HUES6 (cell line): ENCODE data around the gene CUL9.

ENCODE experiments used
- H3K27ac ChIP-seq: 2 replicates; pipeline ENCODE4 v1.7.0; 2013; ENCODE audit warnings: low read depth, mild to moderate bottlenecking, low read length, inconsistent platforms
- H3K27me3 ChIP-seq: 2 replicates; pipeline ENCODE4 v1.6.1; 2013; ENCODE audit warnings: low read length; ENCODE audit not compliant: control insufficient read depth, insufficient read depth
- H3K36me3 ChIP-seq: 2 replicates; pipeline ENCODE4 v1.6.1; 2013; ENCODE audit warnings: low read length; ENCODE audit not compliant: control insufficient read depth, insufficient read depth
- H3K4me1 ChIP-seq: 2 replicates; pipeline ENCODE4 v1.6.1; 2013; ENCODE audit warnings: low read length; ENCODE audit not compliant: control insufficient read depth, insufficient read depth
- H3K4me3 ChIP-seq: 2 replicates; pipeline ENCODE4 v1.5.1; 2013; ENCODE audit warnings: low read depth, low read length
- H3K9ac ChIP-seq: one replicate; pipeline ENCODE4 v1.6.1; 2013; ENCODE audit warnings: mild to moderate bottlenecking, low read length
- H3K9me3 ChIP-seq: 2 replicates; pipeline ENCODE4 v1.6.1; 2013; ENCODE audit warnings: low read depth, low read length; ENCODE audit not compliant: control insufficient read depth, insufficient read depth

Gene CUL9

GRCh38 chr6:43185391-43185985, 3.5 kb downstream of the CUL9 start:
- H3K36me3 ChIP-seq, result peaks cover 20% of the 10 kb centered on the region
- H3K9me3 ChIP-seq, result no peaks in the 10 kb centered on the region
- H3K4me1 ChIP-seq, result peaks cover 14% of the 10 kb centered on the region; the same call in 1 of the 2 replicates
- H3K27ac ChIP-seq, result no peak overlapping the region
- H3K4me3 ChIP-seq, result no peak overlapping the region
- H3K9ac ChIP-seq, result no peak overlapping the region
- H3K27me3 ChIP-seq, result no peaks in the 10 kb centered on the region

- H3K9ac ChIP-seq, result no peak overlapping the region
- no peaks in the 10 kb centered on the region for H3K27me3 ChIP-seq
- no peaks in the 10 kb centered on the region for H3K9me3 ChIP-seq
- H3K4me1 ChIP-seq, result peaks cover 9% of the 10 kb centered on the region; the same call in 1 of the 2 replicates
- no peak overlapping the region for H3K4me3 ChIP-seq
- H3K27ac ChIP-seq, result no peak overlapping the region
- peaks cover 20% of the 10 kb centered on the region for H3K36me3 ChIP-seq
Measured at GRCh38 chr6:43186019-43186418, 4.0 kb downstream of the CUL9 start.

GRCh38 chr6:43186706-43187105, 4.7 kb downstream of the CUL9 start:
- Histone ChIP-seq H3K27ac (no peak overlapping the region), H3K9ac (no peak overlapping the region), H3K27me3 (no peaks in the 10 kb centered on the region), H3K9me3 (no peaks in the 10 kb centered on the region), H3K4me1 (peaks cover 4% of the 10 kb centered on the region; the same call in 1 of the 2 replicates), H3K36me3 (peaks cover 20% of the 10 kb centered on the region), H3K4me3 (no peak overlapping the region)

GRCh38 chr6:43187821-43188220, 5.8 kb downstream of the CUL9 start:
- Histone ChIP-seq H3K36me3 (peaks cover 20% of the 10 kb centered on the region), H3K4me3 (no peak overlapping the region), H3K4me1 (no peaks in the 10 kb centered on the region), H3K27ac (no peak overlapping the region), H3K9ac (no peak overlapping the region), H3K9me3 (no peaks in the 10 kb centered on the region), H3K27me3 (no peaks in the 10 kb centered on the region)

- H3K9me3 ChIP-seq, result no peaks in the 10 kb centered on the region
- no peak overlapping the region for H3K4me3 ChIP-seq
- no peaks in the 10 kb centered on the region for H3K4me1 ChIP-seq
- no peaks in the 10 kb centered on the region for H3K27me3 ChIP-seq
- H3K36me3 ChIP-seq, result peaks cover 20% of the 10 kb centered on the region
- H3K9ac ChIP-seq, result no peak overlapping the region
- H3K27ac ChIP-seq, result no peak overlapping the region
Measured at GRCh38 chr6:43188426-43188825, 6.4 kb downstream of the CUL9 start.

- H3K9ac ChIP-seq, result no peak overlapping the region
- H3K36me3 ChIP-seq, result peaks cover 22% of the 10 kb centered on the region
- no peak overlapping the region for H3K4me3 ChIP-seq
- H3K27me3 ChIP-seq, result no peaks in the 10 kb centered on the region
- no peaks in the 10 kb centered on the region for H3K9me3 ChIP-seq
- H3K4me1 ChIP-seq, result no peaks in the 10 kb centered on the region
- H3K27ac ChIP-seq, result no peak overlapping the region
Measured at GRCh38 chr6:43189776-43190304, 7.8 kb downstream of the CUL9 start.

- no peak overlapping the region for H3K27ac ChIP-seq
- H3K9me3 ChIP-seq, result no peaks in the 10 kb centered on the region
- H3K9ac ChIP-seq, result no peak overlapping the region
- H3K27me3 ChIP-seq, result no peaks in the 10 kb centered on the region
- peaks cover 17% of the 10 kb centered on the region for H3K36me3 ChIP-seq
- H3K4me3 ChIP-seq, result no peak overlapping the region
- H3K4me1 ChIP-seq, result no peaks in the 10 kb centered on the region
Measured at GRCh38 chr6:43192911-43193310, 10.9 kb downstream of the CUL9 start.

- Histone ChIP-seq H3K4me1 (no peaks in the 10 kb centered on the region), H3K9ac (no peak overlapping the region), H3K4me3 (no peak overlapping the region), H3K27ac (no peak overlapping the region), H3K9me3 (no peaks in the 10 kb centered on the region), H3K27me3 (no peaks in the 10 kb centered on the region), H3K36me3 (0 out of 2 replicates have a peak, but pooled peaks cover 15% of the 10 kb centered on the region)
Measured at GRCh38 chr6:43193929-43194328, 11.9 kb downstream of the CUL9 start.

- H3K9me3 ChIP-seq, result no peaks in the 10 kb centered on the region
- no peak overlapping the region for H3K4me3 ChIP-seq
- no peaks in the 10 kb centered on the region for H3K27me3 ChIP-seq
- H3K27ac ChIP-seq, result no peak overlapping the region
- 0 out of 2 replicates have a peak, but pooled peaks cover 20% of the 10 kb centered on the region for H3K36me3 ChIP-seq
- no peaks in the 10 kb centered on the region for H3K4me1 ChIP-seq
- H3K9ac ChIP-seq, result no peak overlapping the region
Measured at GRCh38 chr6:43196337-43196736, 14.3 kb downstream of the CUL9 start.

GRCh38 chr6:43199912-43200311, 17.9 kb downstream of the CUL9 start:
- Histone ChIP-seq H3K27ac (no peak overlapping the region), H3K36me3 (0 out of 2 replicates have a peak, but pooled peaks cover 17% of the 10 kb centered on the region), H3K9ac (no peak overlapping the region), H3K4me3 (no peak overlapping the region), H3K9me3 (no peaks in the 10 kb centered on the region), H3K4me1 (no peaks in the 10 kb centered on the region), H3K27me3 (no peaks in the 10 kb centered on the region)

- Histone ChIP-seq H3K27me3 (no peaks in the 10 kb centered on the region), H3K4me3 (no peak overlapping the region), H3K9me3 (no peaks in the 10 kb centered on the region), H3K36me3 (0 out of 2 replicates have a peak, but pooled peaks cover 13% of the 10 kb centered on the region), H3K4me1 (no peaks in the 10 kb centered on the region), H3K27ac (no peak overlapping the region), H3K9ac (no peak overlapping the region)
Measured at GRCh38 chr6:43200541-43200940, 18.5 kb downstream of the CUL9 start.
